Measurements from ENCODE around the gene NOVA2.
A peak's percentile ranks its signal among the peaks of the same experiment; 100 is the strongest.

The NOVA2 gene

DNA sequence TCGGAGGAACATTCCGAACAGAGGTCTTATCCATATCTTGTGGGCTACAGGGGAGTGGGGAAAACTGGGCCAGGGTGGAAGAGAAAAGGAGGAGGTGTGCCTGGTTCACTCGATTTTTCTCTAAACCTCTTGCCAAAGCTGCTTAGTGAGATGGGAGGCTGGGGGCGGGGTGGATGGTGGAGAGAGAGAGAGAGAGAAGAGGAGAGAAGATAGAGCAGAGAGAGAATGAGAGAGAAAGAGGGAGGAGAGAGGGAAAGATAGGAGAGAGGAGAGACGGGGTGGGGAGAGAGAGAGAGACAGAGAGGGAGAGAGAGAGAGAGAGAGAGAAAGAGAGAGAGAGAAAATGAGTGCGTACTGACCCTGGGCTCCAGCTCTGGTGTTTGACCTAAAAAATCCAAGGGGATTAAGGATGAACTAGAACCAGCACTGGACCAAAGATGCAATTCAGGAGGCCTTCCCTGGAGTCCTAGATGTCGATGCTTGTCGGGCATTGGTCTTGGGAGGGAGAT is 14.1 kb downstream of the NOVA2 start:
- no peak for DNase-seq

DNA sequence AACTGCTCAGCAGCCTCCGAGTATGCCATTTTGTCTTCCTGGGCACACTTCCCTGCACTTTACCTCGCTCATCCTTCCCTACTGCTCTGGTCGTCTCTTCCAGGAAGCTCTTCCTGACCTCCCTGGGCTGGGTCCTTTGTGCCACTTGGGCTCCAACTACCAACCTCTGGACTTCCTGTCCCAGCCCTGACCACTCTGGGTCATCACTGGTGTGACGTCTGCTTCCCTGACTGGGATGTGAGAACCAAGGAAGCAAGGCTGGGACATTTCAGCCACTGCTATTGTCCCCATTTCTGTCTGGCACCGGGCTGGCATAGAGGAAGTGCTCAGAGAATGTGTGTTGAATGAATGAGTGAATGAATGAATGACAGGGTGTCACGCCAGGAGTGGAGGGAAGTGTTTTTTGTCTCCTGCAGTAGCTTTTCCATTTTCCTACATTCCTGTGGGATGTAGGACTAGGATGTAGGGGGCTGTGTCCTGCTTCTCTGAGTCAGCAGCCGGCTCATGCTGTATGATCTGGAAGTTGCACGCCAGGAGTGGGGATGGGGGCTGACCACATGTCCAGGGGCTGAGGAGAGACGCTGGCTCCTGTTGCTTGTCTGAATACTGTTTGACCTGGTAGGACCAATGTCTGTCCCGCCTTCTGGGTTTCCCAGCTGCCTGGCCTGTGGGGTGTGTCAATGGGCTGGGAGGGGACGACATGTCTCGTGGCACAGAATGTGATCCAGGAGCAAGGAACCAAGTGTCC is 14.7 kb downstream of the NOVA2 start:
- no peak for DNase-seq

DNA sequence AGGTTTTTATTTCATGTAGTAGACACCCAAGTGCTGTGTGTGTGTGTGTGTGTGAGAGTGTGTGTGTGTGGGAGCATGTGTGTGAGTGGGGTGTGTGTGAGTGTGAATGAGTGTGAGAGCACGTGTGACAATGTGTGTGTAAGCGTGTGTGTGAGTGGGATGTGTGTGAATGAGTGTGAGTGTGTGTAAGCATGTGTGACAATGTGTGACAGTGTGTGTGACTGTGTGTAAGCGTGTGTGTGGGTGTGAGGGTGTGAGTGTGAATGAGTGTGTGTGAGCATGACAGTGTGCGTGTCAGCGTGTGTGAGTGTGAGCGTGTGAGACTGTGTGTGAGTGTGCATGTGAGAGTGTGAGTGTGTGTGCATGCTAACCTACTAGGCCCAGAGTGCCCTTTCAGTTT is 15.3 kb downstream of the NOVA2 start:
- no peak for DNase-seq

DNA sequence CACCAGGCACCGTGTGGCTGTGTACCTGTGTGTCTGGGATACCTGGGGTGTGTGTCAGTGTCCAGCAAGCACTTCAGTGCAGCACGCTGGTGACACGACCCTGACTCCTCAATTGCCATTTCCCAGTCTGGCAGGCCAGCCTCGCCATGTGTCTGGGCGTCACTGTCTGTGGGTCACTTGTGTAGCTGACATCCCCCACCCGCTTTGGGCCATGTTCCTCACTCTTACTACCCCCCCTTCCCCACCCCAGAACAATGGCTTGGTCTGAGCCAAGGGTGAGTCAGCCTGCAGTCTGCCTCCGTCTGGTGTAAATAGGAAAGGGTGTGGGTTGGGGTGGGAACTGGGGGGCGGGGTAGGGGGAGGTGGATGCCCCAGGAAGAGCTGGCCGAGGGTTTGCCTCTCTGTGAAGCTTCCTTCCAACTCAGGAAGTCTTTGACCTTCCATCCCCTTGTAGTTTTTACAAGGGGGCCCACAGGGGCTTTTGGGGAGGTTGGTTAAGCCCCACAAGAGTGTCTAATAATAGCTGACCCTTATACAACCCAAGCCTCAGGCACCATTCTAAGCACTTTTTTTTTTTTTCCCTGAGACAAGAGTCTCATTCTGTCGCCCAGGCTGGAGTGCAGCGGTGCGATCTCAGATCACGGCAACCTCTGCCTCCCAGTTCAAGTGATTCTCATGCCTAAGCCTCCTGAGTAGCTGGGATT is 17.6 kb downstream of the NOVA2 start:
- DNase-seq = peak; percentile 70 to 81

DNA sequence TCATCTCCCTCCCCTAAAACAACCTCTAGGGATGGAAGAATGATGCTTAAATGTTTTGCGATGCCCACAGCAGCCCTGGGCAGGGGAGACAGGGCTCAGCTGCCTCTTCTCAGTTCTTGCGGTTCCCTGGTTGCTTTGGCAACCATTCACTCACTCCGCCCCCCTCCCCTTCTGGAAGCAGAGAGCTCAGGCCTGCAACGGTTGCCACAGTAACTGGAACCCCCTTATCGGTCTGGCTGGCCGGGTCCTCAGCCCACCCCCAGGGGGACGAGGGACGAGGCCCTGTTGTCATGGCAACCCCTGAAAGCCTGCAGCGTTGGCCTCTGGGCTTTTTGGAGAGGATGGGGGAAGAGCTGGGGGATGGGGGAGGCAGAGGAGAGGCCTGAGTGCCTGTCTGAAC is 19.5 kb downstream of the NOVA2 start:
- no peak for DNase-seq

DNA sequence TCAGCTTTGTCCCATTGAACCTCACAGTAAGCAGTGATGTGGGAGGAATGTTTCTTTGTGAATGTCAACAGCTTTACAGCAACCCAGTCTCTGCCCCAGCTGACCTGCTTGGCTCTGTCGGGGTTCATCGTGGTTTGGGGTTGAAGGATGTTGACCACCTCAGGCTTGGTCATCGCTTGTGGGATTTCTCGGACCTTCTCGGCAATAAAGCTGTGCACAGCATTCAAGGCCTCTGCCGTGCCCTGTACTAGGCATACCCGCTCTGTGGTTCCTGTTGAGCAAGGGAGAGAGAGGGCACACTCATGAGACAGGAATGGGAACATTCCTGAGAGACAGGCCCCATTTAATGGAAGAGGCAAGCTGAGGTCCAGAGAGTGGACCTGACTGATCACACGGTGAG is 20.0 kb downstream of the NOVA2 start:
- no peak for DNase-seq

DNA sequence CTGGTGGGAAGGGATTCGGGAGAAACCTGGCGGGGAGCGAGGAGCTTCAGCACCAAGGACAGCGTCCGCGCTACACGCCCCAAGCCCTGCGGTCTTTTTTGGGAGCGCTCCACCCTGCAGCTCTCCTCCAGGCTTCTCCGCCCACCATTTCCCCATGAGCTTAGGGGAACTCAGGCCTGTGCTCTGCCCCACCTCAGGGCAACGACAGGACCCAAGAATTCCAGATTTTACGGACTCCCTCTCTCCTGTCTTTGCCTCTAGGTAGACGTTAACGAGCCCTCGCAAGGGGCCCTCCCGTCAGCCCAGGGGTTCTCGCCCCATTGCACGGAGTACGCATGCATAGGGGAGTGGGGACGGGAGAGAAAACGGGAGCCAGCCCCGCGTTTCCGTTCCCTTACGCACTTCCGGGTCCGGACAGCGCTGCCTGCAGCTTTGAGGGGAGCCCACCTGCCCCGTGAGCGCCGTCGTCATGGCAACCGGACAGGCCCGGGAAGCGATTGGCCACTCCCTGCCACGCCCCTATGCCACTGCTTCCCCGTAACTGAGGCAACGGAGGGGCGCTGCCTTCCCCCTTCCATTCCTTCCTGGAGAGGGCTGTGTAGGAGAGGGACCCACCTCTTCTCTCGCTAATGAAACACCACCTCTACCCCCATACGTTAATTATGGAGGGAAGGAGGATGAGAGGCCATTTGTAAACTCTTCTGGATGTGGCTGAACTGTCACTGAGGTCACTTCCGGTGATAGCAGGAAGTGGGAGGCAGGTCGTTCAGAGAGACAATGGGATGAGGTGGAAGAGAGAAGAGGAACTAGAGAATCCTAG is 20.8 kb downstream of the NOVA2 start:
- no peak for DNase-seq

DNA sequence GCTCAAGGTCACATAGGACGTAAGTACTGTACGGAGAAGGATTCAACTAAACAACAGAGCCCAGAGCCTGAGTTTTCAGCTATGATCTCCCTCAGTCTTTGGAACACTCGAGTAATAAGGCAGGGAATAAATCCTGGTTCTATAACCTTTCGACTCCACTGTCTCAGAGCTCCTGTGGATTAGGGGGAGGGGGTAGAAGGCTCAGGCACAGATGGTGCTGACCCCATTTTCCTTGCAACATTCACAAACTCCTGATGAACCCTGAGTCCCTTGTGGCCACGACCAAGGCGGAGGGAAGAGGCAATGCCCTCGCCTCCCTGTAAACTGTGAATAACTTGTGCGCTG is 21.4 kb downstream of the NOVA2 start:
- DNase-seq = no peak

DNA sequence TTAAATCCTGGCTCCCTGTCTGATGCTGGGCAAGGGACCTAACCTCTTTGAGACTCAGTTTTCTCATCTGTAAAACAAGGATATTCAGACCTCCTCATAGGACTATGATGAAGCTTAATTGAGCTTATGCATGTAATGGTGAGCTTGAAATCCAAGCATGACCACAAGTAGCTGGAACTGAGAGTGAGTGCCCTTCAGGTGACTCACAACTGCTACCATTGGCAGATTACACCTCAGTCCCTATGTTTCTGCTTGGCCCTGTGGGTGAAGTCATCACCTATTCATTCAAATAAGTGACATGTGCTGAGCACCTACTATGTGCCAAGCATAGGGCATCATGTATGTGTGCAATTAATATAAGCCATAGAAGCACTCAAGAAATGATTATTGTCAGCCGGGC is 25.7 kb downstream of the NOVA2 start:
- DNase-seq = no peak

DNA sequence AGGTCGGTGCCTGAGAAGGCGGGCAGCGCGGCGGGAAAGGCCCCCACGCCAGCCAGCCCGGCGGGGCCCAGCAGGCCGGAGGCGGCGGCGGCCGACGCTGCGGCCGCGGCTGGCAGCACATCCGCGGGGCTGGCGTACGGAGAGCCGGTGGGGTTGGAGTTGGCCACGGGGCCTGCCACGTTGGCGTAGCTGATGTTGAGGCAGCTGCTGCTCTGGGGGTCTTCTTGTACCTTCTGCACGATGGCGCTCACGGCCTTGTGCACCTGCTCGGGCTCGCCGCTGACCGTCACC is 33.2 kb downstream of the NOVA2 start:
- no peak for DNase-seq

DNA sequence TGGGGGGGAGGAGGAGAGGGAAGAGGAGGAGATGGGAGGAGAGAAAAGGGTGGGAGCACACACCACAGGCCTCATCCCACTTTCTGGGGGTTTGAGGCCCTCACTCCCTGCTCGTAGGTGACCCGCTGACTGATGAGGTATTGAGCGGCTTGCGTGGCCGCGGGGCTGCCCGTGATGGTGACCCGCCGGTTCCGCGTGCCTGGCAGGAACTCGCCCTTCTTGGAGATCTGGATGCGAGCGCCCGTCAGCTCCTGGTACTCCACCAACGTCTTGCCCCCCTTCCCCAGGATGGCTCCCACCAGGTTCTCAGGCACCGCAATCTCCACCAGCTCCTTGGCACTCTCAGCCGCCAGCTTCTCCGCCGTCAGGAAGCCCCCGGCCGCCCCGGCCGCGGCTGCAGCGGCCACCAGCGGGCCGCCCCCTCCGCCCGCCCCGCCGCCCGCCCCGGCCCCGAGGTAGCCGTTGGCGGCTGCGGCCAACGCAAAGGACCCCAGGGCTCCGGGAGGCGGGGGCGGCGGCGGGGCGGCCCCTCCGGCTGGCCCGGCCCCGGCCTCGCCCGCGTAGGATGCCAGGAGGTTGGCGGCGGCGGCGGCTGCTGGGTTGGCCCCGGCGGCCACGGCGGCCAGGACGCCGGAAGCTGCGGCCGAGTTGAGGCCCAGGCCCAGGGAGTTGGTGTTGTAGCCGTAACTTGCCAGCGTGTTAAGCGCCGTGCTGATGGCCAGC is 33.7 kb downstream of the NOVA2 start:
- DNase-seq = no peak

DNA sequence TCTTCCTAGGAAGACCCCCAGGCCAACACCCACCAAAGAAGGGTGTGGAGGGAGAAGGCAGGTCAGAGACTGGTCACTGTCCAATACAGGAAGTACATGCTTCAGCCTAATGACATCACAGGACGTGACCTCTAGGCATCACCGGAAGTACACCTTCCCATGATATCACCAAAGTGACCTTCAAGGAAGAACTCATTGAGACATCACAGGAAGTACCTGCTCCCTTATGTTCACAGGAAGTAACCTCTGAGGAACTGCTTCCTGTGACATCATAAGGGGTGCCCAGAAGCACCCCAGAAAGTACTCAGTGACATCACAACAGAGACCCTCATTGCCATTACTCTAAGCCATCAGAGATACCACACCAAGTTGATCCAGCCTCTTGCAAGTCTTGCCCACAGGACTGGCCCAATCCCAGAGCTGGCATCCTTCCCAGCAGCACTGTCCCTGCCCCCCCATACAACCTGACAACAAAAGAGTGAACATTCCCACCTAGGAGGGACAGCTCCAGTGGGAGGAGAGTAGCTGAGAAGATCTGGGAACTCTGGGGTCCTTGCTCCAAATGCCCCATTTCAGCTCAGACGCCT is 34.8 kb downstream of the NOVA2 start:
- DNase-seq = no peak

DNA sequence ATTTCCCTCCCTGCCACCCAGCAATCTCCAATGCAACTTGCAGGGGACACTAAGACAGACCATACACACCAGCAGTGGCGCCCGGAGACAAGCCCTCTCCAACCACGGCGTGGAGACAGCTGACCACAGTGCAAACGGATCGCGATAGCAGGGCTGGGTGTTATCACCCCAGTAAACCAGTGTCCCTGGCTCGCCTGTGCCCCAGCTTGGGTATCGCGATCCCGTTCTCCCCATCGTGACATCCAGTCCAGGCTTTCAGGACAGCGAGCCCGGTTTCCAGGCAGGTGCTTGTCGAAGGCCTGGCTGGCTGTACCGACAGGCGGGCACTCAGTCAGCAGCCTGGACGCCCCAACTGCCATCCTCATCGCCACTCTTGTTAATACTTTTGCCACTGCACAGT is 38.4 kb downstream of the NOVA2 start:
- DNase-seq = no peak

DNA sequence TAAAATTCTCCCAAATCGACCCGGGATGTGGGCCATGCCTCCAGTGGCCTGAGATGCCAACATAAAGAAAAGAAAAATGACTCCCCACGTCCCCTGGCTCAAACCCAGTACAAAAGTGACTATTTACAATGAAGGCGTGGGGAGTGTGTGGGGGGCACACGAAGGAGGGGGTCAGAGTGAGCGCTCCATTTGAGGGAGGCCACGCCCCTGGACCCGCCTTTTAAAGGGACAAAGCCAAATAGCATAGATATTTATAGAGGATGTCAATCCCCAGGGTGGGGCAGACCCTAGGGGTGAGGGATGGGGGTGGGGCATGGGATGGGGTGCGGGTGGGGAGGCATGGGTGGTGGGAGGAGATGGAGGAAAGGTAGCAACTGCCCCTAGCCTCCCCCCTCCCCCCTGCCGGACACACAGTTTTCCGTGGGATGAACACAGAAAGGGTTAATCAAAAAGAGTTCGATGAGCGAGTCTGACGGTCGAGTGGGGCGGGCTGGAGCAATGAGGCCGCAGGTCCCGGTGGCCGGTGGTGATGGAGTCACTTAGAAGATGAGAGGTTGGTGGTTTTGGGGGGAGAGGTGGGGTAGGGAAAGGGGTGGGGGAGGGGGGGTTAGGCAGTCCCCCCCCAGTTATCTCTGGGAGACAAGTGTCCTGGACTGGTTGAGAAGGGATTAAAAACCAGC is 39.0 kb downstream of the NOVA2 start:
- DNase-seq = no peak

DNA sequence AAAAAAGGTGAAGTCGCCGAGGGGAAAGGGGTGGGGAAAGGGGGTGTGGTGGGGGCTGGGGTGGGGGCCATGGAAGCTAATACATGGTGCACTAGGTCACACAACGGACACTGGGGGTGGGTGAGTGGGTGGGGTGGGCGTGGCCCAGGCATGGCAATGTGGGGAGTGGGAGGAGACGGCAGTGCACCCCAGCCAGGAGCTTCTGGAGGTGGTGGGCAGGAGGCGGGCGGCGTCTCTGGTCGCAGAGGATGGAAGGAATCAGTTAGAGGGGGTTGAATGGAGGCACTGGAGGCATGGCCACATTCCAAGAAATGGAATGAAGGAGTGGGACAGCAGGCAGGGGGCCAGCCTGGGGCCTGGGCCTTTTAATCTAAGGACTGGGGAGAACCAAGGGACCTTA is 39.9 kb downstream of the NOVA2 start:
- no peak for DNase-seq

DNA sequence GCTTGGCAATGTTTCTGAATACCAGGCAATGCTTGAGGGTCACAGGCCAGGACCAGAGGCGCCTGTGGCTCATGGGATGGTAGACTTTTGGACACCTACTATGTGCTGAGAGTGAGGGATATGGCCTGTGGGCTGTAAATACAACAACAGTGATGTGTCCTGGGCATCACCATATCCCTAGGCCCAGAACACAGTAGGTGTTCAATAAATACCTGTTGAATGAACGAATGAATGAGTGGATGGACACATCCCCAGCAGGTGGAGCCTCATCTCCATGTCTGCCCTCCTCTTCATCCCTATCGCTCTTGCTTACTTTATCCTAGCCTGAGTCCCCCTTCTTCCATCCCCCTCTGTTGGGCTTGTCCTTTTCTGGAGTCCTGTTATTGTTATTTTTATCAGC is 42.6 kb downstream of the NOVA2 start:
- DNase-seq = no peak

DNA sequence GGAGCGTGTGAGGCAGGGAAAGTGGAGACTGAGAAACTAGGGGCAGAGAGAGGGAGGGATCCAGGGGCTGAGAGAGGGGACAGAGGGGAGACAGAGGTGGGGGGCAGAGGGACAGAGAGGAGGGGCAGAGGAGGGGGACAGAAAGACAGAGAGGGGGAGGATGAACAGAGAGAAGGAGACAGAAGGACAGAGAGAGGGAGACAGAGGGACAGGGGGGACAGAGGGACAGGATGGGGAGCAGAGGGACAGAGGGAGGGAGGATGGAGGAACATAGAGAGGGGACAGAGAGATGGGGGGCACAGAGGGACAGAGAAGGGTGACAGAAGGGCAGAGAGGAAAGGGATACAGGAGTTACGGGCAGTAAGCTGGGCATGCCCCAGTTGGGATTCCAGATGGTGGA is 44.4 kb downstream of the NOVA2 start:
- DNase-seq = no peak

DNA sequence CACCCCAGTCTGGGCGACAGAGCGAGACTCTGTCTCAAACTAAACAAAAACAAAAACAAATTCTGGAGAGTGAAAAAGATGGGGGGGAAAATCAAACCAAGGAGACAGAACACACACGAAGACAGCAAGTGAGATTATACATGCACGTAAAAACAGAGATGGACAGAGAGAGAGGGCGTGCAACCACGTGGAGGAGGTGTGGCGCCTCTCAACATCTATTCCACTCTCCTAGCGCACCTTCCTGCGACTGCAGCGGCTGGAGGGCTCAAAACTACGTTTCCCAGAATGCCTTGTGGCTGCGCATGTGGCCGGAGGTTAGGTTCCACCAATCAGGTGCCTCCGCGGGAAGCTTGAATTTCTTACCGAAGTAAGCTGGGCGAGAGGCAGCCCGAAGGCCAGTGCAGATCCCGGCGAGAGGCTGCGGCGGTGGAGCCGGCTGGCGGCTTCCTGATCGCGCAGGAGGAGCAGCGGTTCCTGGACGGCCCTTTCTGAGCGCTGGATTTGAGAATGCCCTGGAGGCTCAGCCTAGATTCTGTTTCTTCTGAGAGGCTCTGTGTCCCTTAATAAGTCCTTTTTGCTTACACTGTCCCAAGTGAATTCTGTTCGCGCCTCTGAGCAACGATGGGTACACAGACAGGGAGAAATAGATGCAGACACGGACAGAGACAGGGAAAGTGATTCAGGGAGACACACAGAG is 46.0 kb downstream of the NOVA2 start:
- DNase-seq = peak; percentile 73 to 78

DNA sequence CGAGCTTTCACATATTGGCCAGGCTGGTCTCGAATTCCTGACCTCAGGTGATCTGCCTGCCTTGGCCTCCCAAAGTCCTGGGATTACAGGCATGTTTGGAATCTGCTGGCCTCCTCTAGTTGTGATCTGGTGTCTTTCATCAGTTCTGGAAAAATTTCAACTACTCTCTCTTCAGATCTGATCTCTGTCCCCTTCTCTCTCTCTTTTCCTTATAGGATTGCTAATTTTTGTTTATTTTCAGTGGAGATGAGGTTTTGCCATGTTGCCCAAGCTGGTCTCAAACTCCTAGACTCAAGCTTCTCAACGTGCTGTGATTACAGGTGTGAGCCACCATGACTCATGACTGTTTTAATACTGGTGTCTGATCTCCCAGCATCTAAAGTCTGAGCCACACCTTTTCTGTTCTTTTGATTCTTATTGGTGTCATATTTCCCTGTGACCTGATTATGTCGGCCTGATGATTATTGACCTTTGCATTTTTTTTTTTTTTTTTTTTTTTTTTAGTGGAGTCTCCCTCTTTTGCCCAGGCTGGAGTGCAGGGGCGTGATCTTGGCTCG is 48.7 kb downstream of the NOVA2 start:
- no peak for DNase-seq

DNA sequence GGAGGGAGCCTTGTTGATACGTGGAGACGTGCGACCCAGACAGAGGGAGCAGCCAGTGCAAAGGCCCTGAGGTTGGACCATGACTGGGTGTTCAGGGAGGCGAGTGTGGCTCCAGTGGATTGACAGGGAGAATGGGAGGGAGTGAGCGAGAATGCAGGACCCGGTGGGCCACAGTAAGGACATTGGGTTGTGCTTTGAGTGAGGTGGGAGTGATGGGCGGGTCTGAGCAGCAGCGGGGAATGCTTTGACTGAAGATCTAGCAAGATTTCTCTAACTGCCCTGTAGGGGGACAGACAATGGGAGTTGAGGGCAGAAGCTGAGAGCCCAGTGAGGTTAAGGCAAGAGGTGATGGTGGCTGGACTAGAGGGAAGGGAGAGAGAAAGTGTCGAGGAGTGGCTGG is 51.4 kb downstream of the NOVA2 start:
- no peak for DNase-seq

DNA sequence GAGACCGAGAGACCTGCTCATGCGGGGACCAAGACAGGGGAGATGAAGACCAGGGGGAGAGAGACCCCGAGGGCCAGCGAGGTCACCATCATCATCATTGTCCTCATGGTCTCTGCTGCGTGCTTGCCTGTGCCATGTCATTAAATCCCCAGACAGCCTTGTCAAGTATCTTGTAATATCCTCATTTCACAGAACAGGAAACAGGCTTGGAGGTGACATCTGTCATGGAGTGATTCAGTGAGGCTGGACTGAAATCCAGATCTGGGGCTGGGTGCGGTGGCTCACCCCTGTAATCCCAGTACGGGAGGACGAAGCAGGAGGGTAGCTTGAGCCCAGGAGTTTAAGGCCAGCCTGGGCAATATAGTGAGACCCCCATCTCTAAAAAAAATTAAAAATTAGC is 53.2 kb downstream of the NOVA2 start:
- no peak for DNase-seq
